Suppressor macrophage treated with lipopolysaccharide for 4 hours (primary cell): ENCODE data around the gene BTN1A1.
"Not testable (repeated sequence)": the region's sequence is repeated elsewhere in the genome, so short reads cannot be mapped to it uniquely, and the experiment has no call there.

ENCODE experiments used
- DNase-seq: peaks from one replicate; pipeline ENCODE4 v3.0.0-alpha.2; 2020

Gene BTN1A1

GRCh38 chr6:26514984-26515383 lies 14.9 kb downstream of the BTN1A1 start:
- DNase-seq: no peak

GRCh38 chr6:26516481-26517427 lies 16.7 kb downstream of the BTN1A1 start:
- no peak for DNase-seq

DNA sequence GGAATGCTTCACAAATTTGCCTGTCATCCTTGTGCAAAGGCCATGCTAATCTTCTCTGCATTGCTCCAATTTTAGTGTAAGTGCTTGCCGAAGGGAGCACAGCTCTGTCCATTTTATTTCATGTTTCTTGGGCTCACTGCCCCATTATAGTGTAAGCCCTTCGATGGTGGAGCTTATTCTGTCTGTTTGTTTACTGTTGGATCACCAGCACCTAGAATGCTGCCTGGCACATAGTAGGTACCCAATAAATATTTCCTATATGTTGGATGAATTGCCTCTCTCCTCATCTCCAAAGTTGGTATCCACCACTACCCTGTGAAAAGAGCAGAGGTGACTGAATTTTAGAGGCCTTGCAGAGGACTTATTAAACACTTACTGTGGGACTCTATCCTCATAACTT lies 19.3 kb downstream of the BTN1A1 start:
- no peak for DNase-seq

DNA sequence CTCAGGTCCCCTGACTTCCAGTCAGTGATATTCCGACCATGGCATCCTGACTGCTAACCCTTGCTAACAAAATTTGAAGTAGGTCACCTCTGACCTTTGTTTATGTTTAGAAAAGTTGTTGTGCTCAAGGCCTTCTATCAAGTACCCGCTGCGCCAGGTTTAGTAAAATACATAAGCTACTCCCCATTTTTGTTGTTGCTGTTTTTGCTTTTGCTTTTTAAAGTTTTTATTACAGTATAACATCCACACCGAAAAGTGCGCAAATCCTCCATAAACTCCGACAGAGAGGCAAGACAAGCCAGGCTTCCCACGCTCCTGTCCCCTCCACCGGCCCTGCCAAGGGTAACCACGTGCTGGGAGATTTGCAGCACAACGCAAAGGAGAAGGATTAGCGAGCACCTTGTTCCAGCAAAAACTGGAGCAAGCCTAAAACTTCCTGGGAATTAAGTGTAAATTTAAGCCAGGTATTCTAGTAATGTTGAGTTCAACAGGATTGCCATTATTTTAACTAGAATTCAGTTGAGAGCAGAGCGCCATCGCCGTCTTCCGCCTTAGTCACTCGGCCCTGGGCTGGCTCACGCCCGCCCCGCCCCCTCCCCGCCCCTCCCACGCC lies 20.2 kb downstream of the BTN1A1 start:
- DNase-seq: no peak

DNA sequence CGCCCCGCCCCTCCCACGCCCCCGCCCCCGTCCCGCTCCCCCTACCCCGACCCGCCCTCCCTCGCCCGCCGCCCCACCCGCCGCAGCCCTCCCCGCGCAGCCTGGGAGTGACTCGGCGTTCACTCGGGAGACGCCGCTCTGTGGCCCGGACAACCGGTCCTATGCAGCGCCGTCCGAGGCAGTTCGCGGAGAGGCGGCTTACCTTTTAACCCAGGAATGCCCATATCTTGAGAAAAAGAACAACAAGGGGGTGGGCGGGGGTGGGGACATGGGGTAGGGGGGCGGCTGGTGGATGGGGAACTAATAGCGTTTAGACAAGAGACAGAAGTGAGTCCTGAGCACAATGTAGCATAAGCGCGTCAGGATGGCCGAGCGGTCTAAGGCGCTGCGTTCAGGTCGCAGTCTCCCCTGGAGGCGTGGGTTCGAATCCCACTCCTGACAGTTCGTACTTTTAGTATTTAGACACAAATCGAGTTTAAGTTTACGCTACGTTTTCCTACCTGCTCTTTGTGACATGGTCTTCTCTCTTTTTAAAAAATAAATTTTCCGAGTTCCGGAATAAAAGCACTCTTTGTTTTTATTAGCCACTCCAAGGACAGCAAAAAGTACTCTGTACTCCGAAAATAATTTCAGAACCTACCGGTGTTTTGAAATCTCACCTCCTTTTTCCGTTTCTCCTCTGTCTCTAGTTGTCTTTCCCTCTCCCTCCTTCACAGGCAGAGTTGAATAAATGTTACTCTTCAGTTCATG lies 20.9 kb downstream of the BTN1A1 start:
- peak; percentile 84 for DNase-seq

GRCh38 chr6:26521600-26522391 lies 21.7 kb downstream of the BTN1A1 start:
- peak; percentile 92 for DNase-seq

DNA sequence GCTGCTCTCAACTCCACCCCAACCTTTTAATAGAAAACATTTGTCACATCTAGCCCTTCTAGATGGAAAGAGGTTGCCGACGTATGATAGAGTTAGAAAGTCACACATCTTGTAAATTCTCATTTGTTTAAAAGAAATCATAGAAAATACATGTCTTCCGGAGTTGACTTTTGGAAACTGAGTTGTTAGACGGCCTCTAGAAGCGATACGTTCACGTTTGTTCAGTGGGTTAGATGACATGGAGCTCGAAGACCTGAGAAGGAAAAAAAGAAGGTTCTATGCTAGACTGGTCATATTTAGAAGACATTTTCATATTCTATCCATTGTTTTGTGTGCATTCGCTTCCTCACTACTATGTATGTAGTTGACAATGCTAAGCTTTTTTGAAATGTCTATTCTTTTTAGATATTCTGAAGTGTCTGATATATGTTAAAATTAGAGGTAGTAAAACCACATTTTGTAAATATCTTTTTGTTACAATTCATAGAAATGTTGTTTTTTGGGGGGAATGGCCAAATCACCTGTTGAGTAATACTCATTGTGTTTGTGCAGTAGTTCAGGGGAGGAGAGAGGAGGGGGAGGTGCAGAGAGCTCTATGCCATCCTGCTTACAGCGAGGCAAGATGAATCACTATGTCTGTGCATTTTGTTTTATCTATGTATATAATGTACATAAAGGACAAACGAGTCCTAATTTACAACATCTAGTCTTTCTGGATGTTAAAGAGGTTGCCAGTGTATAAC lies 22.6 kb downstream of the BTN1A1 start:
- DNase-seq: not testable (repeated sequence)

- not testable (repeated sequence) for DNase-seq
Measured at GRCh38 chr6:26524314-26524713, 24.2 kb downstream of the BTN1A1 start.

DNA sequence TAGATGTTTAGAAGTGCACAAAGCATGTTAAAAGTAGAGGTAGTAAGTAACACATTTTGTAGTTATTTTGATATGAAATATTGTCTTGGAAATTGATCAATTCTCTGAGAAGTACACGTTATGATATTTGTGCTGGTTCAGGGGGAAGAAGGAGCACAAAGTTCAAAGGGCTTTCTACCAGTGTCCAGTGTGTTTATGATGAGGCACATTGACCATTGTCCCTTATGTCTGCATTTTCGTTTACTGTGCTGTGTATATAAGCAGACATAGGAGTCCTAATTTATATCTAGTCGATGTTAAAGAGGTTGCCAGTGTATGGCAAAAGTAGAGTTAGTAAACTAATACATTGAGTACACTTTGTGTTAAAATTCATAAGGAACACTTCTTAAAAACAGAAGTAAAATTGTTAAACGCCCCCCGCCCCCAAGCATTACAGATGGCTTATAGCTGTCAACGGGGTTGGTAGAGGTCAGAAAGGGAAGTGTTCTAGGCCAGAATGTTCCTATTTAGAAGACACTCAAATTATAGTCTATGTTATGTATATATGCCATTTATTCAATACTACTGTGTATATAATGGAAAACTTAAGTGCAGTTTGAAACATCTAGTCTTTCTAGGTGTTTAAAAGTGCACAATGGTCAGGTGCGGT lies 24.7 kb downstream of the BTN1A1 start:
- peak; percentile 40 for DNase-seq

GRCh38 chr6:26525838-26526237 lies 25.7 kb downstream of the BTN1A1 start:
- DNase-seq: peak; percentile 76

- no peak for DNase-seq
Measured at GRCh38 chr6:26526928-26527327, 26.8 kb downstream of the BTN1A1 start.

DNA sequence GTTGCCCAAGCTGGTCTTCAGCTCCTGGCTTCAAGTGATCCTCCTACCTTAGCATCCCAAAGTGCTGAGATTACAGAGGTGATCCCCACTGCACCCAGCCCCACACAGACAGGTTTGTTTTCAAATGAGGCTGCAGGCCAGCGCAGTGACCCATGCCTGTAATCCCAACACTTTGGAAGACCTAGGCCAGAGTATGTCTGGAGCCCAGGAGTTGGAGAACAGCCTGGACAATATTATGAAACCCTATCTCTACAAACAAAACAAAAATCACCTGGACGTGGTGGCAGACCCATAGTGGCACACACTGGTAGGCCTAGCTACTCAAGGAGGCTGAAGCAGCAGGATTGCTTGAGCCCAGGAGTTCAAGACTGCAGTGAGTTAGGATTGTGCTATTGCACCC lies 30.1 kb downstream of the BTN1A1 start:
- DNase-seq: no peak

DNA sequence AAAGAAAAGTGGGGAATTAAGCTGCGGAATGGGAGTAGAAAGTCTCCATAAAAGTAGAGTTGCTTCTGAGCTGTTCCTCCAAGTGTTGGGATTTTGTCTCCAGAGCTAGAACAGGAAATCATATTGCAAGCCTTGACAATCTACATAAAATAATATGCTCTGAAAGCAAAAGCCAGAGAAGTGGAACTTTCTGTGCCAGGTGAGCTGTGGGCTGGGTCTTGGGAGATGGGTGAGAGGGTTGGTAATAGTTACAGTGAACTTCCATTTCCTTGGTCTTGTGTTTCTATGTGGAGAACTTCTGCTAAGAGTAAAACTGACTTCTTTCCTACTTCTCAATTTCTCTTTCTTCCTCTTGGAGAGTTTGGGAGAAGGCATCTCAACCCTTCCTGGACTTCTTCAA lies 31.8 kb downstream of the BTN1A1 start:
- DNase-seq: no peak

DNA sequence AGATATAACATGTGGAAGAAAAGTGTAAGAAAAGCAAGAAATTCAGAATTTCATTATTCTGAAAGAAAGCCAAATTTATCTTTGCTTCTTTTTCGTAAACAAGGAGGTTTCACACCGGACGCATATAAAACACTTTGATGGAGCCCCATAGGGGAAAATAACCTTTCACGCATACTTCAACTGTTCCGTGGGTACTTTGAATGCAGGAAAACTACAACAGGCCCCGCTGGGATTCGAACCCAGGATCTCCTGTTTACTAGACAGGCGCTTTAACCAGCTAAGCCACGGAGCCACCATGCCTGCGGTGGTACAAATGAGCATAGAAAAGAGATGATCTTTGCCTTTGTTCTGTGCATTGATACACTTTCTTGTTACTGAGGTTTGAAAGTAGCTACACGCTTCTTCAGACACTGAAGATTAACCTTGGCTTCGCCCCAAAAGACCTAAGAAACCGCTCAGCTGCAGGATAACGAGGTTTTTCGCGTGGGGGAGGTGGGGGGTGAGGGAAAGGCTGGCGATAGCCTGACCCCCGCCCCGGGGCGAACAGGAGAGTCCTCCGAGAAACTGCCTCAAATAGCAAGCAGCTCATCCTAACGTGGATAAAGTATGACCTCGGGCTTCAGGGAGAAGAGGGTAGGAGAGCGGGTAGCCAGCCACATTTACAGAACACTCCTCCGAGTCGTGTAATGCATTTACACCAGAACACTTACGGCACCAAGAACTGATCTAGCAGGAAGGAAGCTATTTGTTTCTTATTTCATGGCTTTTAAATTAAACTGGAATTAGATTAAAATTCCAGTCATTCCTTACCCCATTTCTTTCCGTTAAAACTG lies 32.8 kb downstream of the BTN1A1 start:
- peak; percentile 90 for DNase-seq

DNA sequence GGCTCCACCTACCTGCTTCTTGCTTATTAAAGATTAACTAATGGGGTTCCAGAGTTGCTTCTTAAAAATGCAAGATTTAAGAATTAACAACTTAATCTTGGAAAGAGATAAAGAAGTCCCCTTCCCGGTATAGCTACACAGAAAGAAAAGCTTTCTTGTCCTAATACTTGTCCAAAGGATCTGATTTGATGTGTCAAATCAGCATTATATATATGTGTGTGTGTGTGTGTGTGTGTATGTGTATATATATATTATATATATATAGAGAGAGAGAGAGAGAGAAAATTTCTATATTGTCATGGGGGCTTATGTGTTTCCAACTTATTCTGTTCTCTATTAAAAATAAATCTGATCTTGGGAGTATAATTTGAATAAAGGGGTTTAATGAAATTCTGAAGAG lies 33.4 kb downstream of the BTN1A1 start:
- no peak for DNase-seq

DNA sequence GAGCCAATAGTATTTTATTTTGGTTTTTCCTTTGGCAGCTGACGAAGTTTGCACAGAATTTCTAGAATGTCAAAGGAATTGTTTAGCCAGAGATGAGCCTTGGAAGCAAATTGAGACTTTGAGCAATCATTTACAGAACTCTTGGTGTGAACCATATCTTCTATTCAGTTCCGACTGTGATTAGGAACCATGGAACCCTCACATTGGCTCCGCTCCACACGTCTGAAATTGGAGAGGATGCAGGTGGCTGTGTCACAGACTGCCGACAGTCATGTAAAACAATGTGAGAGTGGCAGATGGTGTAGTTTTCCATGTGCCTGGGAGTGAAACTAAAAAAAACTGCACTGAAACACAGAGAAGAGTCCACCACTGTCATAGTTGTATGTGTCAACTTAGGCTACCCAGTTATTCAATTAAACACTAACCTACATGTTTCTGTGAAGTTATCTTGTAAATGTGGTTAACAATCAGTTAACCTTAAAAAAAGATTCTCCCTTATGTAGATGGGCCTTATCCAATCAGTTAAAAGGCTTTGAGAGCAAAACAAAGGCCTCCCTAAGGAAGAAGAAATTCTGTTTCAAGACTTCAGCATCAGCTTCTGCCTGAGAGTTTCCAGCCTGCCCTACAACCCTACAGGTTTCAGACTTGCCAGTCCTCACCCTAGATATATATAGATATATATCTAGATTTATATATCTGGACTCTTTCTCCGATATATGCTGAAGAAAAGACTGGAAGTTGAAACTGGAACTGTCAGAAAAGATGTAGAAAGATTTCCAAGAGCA lies 34.8 kb downstream of the BTN1A1 start:
- no peak for DNase-seq

DNA sequence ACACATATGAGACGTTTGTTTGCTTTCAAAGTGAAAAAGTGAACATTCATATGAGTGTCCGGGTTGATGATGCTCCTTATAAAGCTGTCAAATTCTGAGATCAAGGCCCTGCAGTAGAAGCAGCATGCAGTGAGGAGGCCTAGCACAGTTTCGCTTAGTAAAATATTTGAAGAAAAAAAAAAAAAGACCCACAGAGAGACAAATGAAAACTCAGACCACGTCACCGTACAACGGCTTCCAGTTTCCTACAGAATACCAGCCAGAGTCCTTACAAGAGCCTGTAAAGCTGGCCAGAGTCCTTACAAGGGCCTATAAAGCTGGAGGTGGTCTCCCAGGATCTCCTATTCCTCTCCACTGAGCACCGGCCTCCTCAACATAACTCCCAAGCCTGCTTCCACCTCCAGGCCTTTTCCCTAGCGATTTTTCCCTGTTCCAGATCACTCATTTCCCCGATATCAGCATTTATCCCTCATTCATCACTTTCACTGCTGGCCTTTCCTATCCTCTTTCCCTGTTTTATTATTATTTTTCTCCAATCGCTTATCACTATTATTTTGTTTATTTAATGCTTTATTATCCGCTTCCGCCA lies 36.6 kb downstream of the BTN1A1 start:
- DNase-seq: peak; percentile 46

GRCh38 chr6:26537160-26537845 lies 37.2 kb downstream of the BTN1A1 start:
- peak; percentile 86 for DNase-seq
